ENCODE results near the gene SNX32. TPM values are rescaled to one million over a fixed set of nuclear protein-coding genes. Genes with fewer than 3 reads are reported as not detected.

Gene SNX32
- total and polyA plus RNA-seq, 2 of the 13 experiments (the other 11 are each of a cell fraction or from before 2014, with no cell fraction given) = 0.09 to 0.34 TPM

- TF ChIP-seq FOXP4 (CRISPR knock-in tag; IDR thresholded peaks at IDR 0.05) (0 out of 2 replicates have a peak, but pooled peaks have one; percentile 24), PHF5A (CRISPR knock-in tag; IDR thresholded peaks at IDR 0.05; ENCODE audit: low read depth, unreplicated experiment) (peak; percentile 31), ZFP37 (CRISPR knock-in tag; IDR thresholded peaks at IDR 0.05; ENCODE audit: borderline replicate concordance) (no peak; the same call in 1 of the 2 replicates), ZNF501 (CRISPR knock-in tag; IDR thresholded peaks at IDR 0.05) (peak; percentile 73), RNF219 (CRISPR knock-in tag; IDR thresholded peaks at IDR 0.05) (no peak), DRAP1 (CRISPR knock-in tag; IDR thresholded peaks at IDR 0.05) (peak; percentile 97), ZBTB46 (CRISPR knock-in tag; IDR thresholded peaks at IDR 0.05; ENCODE audit: borderline replicate concordance) (no peak), RERE (CRISPR knock-in tag; IDR thresholded peaks at IDR 0.05; ENCODE audit: low read depth) (0 out of 2 replicates have a peak, but pooled peaks have one; percentile 30), ZNF639 (CRISPR knock-in tag; conservative IDR thresholded peaks at IDR 0.05) (peak; percentile 86), ATF7-NPFF (CRISPR knock-in tag; IDR thresholded peaks at IDR 0.05; ENCODE audit: low read depth) (peak; percentile 73), ZBTB26 (CRISPR knock-in tag; IDR thresholded peaks at IDR 0.05; ENCODE audit: borderline replicate concordance) (no peak), TCF7 (IDR thresholded peaks at IDR 0.05; ENCODE audit: low read depth) (no peak)
Observed at GRCh38 chr11:65857853-65858680, 24.3 kb downstream of the SNX32 start, which contains the start of gene CFL1 (continued).
